Measurements from ENCODE around the gene TMBIM4.
"Not testable (repeated sequence)": the region's sequence is repeated elsewhere in the genome, so short reads cannot be mapped to it uniquely, and the experiment has no call there.

The TMBIM4 gene

DNA sequence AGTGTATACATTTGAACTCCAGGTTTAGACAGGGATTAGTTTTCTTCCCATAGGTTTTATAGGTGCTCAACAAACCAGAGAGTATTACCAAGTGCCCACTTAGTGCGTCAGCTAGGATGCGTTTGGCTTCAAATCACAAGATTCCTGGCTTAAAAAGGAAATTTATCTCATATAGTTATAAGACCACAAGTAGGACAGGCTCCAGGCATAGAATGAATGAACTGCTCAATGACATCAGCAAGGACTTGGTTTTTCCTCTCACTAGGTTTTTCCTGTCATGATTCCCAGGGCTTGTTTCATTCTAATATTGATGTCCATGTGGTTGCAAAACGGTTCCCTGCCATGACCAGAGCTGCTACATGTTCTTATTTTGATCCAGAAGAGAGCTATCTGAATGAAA, 13.2 kb upstream of the TMBIM4 start:
- TF ChIP-seq, protein P1, sequence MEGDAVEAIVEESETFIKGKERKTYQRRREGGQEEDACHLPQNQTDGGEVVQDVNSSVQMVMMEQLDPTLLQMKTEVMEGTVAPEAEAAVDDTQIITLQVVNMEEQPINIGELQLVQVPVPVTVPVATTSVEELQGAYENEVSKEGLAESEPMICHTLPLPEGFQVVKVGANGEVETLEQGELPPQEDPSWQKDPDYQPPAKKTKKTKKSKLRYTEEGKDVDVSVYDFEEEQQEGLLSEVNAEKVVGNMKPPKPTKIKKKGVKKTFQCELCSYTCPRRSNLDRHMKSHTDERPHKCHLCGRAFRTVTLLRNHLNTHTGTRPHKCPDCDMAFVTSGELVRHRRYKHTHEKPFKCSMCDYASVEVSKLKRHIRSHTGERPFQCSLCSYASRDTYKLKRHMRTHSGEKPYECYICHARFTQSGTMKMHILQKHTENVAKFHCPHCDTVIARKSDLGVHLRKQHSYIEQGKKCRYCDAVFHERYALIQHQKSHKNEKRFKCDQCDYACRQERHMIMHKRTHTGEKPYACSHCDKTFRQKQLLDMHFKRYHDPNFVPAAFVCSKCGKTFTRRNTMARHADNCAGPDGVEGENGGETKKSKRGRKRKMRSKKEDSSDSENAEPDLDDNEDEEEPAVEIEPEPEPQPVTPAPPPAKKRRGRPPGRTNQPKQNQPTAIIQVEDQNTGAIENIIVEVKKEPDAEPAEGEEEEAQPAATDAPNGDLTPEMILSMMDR (IDR thresholded peaks at IDR 0.05; ENCODE audit: insufficient read depth, low read depth, low read length, missing control alignments), result no peak
- no peak for DNase-seq (ENCODE audit: low read depth)
- H3K4me3 ChIP-seq (ENCODE audit: low read length), result no peak overlapping the region

DNA sequence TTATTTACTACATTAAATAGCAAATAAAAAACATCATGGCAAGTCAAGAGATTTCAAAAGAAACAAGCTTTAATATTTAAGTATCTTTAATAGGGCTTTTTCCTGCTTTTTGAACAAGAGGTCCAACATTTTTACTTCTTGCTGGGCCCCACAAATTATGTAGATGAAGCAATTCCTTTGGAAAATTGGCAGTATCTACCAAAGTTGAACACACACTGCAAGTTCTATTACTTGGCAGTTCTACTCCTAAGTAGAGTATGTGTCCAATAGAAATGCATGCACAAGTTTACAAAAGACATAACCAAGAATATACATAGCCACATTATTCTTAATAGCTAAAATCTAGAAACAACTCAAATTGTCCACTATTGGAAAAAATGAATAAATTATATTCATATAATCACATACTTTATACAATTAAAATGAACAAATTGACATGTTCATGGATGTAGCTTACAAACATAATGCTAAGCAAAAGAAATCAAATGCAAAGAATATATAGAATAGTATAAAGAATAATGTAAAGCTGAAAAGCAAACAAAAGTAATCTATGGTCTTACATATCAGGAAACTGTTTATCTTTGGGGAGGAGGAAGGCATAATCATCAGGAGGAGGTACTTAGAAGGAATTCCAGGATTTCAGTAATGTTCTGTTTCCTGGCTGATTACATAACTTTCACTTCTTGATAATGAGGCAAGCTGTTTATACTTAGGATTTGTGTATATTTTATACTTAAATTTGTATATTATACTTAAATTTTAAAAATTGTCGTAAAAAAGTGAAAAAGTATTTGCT, 6.5 kb upstream of the TMBIM4 start:
- DNase-seq (ENCODE audit: low read depth), result peak; percentile 41
- TF ChIP-seq, protein P1 (IDR thresholded peaks at IDR 0.05; ENCODE audit: insufficient read depth, low read depth, low read length, missing control alignments), result no peak
- H3K4me3 ChIP-seq (ENCODE audit: low read length), result no peak overlapping the region

DNA sequence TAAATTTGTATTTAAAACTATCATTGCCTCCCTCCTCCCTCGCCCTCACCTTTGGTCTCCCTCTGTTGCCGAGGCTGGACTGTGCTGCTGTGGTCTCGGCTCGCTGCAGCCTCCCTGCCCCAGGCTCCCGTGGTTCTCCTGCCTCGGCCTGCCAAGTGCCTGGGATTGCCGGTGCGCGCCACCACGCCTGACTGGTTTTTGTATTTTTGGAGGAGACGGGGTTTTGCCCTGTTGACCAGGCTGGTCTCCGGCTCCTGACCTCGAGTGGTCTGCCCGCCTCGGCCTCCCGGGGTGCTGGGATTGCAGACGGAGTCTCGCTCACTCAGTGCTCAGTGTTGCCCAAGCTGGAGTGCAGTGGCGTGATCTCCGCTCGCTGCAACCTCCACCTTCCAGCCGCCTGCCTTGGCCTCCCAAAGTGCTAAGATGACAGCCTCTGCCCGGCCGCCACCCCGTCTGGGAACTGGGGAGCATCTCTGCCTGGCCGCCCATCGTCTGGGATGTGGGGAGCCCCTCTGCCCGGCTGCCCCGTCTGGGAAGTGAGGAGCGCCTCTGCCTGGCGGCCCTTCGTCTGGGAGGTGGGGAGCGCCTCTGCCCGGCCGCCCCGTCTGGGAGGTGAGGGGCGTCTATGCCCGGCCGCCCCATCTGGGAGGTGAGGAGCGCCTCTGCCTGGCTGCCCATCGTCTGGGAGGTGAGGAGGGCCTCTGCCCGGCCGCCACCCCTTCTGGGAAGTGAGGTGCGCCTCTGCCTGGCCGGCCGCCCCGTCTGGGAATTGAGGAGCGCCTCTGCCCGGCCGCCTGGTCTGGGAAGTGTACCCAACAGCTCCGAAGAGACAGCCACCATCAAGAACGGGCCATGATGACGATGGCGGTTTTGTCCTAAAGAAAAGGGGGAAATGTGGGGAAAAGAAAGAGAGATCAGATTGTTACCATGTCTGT, 4.9 kb upstream of the TMBIM4 start:
- not testable (repeated sequence) for DNase-seq (ENCODE audit: low read depth); H3K4me3 ChIP-seq (ENCODE audit: low read length)

DNA sequence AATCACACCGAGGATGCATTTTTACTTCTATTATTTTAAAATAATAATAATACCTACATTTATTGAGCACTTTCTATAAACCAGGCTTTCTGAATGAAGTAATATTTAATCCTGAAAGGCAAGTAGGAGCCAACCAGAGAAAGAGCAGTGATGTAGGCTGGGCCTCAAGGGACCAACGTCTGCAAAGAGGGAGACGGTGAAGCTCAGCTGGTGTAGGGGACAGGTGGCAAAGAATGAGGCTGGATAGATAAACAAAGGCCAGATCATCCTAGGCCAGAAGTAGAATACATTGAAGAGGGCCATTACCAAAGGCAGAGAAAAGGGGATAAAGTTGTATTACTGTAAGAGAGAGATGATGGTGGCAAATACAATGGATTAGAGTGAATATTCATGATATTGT, 810 bp upstream of the TMBIM4 start:
- DNase-seq (ENCODE audit: low read depth), result no peak
- H3K4me3 ChIP-seq (ENCODE audit: low read length), result no peak overlapping the region

DNA sequence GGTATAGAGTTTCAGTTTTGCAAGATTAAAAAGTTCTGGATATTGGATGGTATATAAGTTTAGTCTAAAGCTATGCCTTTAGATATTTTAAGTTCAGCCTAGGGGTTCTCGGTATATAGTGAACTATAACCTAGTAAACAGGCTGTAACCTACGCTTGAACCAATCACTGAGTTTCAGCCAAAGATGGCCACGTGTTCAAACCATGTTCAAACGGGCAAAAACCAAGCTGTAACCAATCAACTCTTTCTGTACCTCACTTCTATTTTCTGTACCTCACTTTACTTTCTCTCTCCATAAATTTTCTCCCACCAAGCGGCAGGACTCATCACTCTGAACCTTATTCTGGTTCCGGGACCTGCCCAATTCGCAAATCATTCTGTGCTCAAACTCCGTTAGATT, 1.4 kb downstream of the TMBIM4 start:
- TF ChIP-seq, protein P1 (IDR thresholded peaks at IDR 0.05; ENCODE audit: insufficient read depth, low read depth, low read length, missing control alignments), result no peak
- H3K4me3 ChIP-seq (ENCODE audit: low read length), result peak overlapping the region; percentile 86

More for the DNA sequence above, 810 bp upstream of the TMBIM4 start:
- TF ChIP-seq, protein P1 (IDR thresholded peaks at IDR 0.05; ENCODE audit: insufficient read depth, low read depth, low read length, missing control alignments), result no peak

DNA sequence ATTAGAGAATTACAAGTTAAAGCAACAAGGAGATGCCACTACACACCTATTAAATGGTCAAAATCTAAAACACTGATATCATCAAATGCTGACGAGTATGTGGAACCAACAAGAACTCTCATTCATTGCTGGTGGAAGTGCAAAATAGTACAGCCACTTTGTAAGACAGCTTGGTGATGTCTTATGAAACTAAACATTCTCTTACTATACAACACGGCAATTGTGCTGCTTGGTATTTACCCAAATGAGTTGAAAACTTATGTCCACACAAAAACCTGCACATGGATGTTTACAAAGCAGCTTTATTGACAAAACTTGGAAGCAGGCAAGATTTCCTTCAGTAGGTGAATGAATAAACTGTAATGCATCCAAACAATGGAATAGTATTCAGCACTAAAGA, 3.2 kb downstream of the TMBIM4 start:
- TF ChIP-seq, protein P1 (IDR thresholded peaks at IDR 0.05; ENCODE audit: insufficient read depth, low read depth, low read length, missing control alignments), result no peak
- H3K4me3 ChIP-seq (ENCODE audit: low read length), result no peak overlapping the region
- DNase-seq (ENCODE audit: low read depth), result no peak

More for the DNA sequence above, 1.4 kb downstream of the TMBIM4 start:
- DNase-seq (ENCODE audit: low read depth), result no peak

DNA sequence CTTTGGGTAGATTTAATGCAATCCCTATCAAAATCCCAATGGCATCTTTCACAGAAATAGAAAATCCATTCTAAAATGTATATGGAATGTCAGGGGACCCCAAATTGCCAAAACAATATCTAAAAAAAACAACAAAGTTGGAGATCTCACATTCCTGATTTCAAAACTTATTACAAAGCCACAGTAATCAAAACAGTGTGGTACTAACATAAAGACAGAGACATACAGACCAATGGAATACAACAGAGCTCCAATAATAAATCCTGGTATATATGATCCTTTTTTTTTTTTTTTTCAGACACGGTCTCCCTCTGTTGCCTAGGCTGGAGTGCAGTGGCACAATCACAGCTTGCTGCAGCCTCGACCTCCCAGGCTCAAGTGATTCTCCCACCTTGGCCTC, 4.7 kb downstream of the TMBIM4 start:
- no peak for DNase-seq (ENCODE audit: low read depth)
- H3K4me3 ChIP-seq (ENCODE audit: low read length), result no peak overlapping the region
- TF ChIP-seq, protein P1 (IDR thresholded peaks at IDR 0.05; ENCODE audit: insufficient read depth, low read depth, low read length, missing control alignments), result no peak
